Vagina (tissue), 2 donors: Measurements from ENCODE around the gene GRM7. TPM values are rescaled to one million over a fixed set of nuclear protein-coding genes. Genes with fewer than 3 reads are reported as not detected.

ENCODE experiments used
- DNase-seq, 2 donors: peaks; one replicate each; pipeline ENCODE4 v3.0.0-alpha.2; 2017; ENCODE audit errors: extremely low spot score in 2 of 2
- H3K27ac ChIP-seq: fragments of 200-600 bp; sonication (generic); one replicate; pipeline ENCODE4 v1.5.1; 2019
- H3K27me3 ChIP-seq: fragments of 200-600 bp; sonication (generic); one replicate; pipeline ENCODE4 v1.5.1; 2019
- H3K36me3 ChIP-seq, 2 donors: fragments of 200-600 bp; sonication (generic); one replicate each; pipeline ENCODE4 v1.5.1; 2017 to 2019
- H3K4me1 ChIP-seq: fragments of 200-600 bp; sonication (generic); one replicate; pipeline ENCODE4 v1.5.1; 2019
- H3K4me3 ChIP-seq, 2 donors: fragments of 200-600 bp; sonication (generic); 1 replicate in 1 of 2; 2 replicates in 1 of 2; pipeline ENCODE4 v1.5.1; 2016 to 2019
- H3K9me3 ChIP-seq: fragments of 200-600 bp; sonication (generic); one replicate; pipeline ENCODE4 v1.5.1; 2019
- POLR2A ChIP-seq, 2 donors: fragments of 450-650 bp; IDR thresholded peaks; one replicate each; pipeline ENCODE4 v1.6.1; 2017; ENCODE audit warnings: antibody characterized with exemption in 2 of 2, mild to moderate bottlenecking in 2 of 2, moderate library complexity in 2 of 2
- POLR2AphosphoS5 ChIP-seq, 2 donors: sonication (generic); formaldehyde crosslinking; IDR thresholded peaks; one replicate each; pipeline ENCODE4 v1.9.0; 2017; ENCODE audit warnings: antibody characterized with exemption in 2 of 2, mild to moderate bottlenecking in 2 of 2, low read depth in 1 of 2; ENCODE audit not compliant: insufficient read depth in 1 of 2
- intact Hi-C: fragments of 100-400 bp; cut with DNase I; formaldehyde crosslinking; loops from one replicate; pipeline ENCODE4 v1.15.1; 2023
- total RNA-seq: library from RNA; depleted of rRNA; stranded (reverse); fragments of >200 nt; gene quantifications from one replicate; pipeline ENCODE4 v1.2.3, GENCODE V29; 2016
- TF ChIP-seq, protein P1 (sequence below), 3 experiments: fragments of 450-650 bp in 2 of 3; fragments of 200-600 bp in 1 of 3; sonication (generic) in 1 of 3; IDR thresholded peaks; one replicate each; pipeline ENCODE4 v1.5.1; 2017 to 2019; ENCODE audit warnings: antibody characterized with exemption in 3 of 3, mild to moderate bottlenecking in 2 of 3, moderate library complexity in 2 of 3

GRM7 gene
- total RNA-seq, 1 donor from 2014 or later, result 2.0 TPM

DNA sequence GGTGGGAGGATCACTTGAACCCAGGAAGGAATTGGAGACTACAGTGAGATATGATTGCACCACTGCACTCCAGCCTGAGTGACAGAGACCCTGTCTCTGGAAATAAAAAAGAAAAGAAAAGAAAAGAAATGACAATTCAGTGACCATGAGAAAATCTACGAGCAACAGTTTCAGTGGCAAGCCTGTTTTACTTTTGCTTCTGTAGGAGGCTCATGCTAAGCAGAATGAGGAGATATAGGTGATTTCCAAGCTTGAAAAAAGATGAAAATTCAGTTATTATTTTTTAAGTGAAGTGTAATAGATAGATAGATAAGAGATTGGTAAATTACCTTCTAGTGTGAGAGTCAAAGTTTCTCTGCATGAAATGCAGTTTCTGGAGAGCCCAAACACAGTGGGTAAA is 651.1 kb downstream of the GRM7 start:
- no peaks in the 10 kb centered on the region for H3K9me3 ChIP-seq
- DNase-seq, result no peak
- no peaks in the 10 kb centered on the region for H3K27me3 ChIP-seq
- intact Hi-C loops, result no loop called here
- no peak overlapping the region for H3K27ac ChIP-seq
- no peaks in the 10 kb centered on the region for H3K36me3 ChIP-seq
- TF ChIP-seq POLR2A (IDR thresholded peaks at IDR 0.05), result no peak
- TF ChIP-seq, protein P1, sequence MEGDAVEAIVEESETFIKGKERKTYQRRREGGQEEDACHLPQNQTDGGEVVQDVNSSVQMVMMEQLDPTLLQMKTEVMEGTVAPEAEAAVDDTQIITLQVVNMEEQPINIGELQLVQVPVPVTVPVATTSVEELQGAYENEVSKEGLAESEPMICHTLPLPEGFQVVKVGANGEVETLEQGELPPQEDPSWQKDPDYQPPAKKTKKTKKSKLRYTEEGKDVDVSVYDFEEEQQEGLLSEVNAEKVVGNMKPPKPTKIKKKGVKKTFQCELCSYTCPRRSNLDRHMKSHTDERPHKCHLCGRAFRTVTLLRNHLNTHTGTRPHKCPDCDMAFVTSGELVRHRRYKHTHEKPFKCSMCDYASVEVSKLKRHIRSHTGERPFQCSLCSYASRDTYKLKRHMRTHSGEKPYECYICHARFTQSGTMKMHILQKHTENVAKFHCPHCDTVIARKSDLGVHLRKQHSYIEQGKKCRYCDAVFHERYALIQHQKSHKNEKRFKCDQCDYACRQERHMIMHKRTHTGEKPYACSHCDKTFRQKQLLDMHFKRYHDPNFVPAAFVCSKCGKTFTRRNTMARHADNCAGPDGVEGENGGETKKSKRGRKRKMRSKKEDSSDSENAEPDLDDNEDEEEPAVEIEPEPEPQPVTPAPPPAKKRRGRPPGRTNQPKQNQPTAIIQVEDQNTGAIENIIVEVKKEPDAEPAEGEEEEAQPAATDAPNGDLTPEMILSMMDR (IDR thresholded peaks at IDR 0.05), result no peak
- no peak for TF ChIP-seq POLR2AphosphoS5 (IDR thresholded peaks at IDR 0.05; ENCODE audit: insufficient read depth in 1 of 2, low read depth in 1 of 2)
- H3K4me3 ChIP-seq, result no peak overlapping the region
- no peaks in the 10 kb centered on the region for H3K4me1 ChIP-seq

GRCh38 chr3:7518026-7518425 is 657.1 kb downstream of the GRM7 start:
- Histone ChIP-seq H3K9me3 (no peaks in the 10 kb centered on the region), H3K27me3 (no peaks in the 10 kb centered on the region), H3K4me1 (peaks cover 5% of the 10 kb centered on the region), H3K27ac (no peak overlapping the region), H3K36me3 (no peaks in the 10 kb centered on the region), H3K4me3 (no peak overlapping the region)
- no peak for DNase-seq
- intact Hi-C loops, result no loop called here
- no peak for TF ChIP-seq POLR2AphosphoS5 (IDR thresholded peaks at IDR 0.05; ENCODE audit: insufficient read depth in 1 of 2, low read depth in 1 of 2)

GRCh38 chr3:7518456-7518855 is 657.5 kb downstream of the GRM7 start:
- no peaks in the 10 kb centered on the region for H3K27me3 ChIP-seq
- no peak for DNase-seq
- H3K27ac ChIP-seq, result no peak overlapping the region
- intact Hi-C loops, result no loop called here
- no peaks in the 10 kb centered on the region for H3K36me3 ChIP-seq
- peaks cover 5% of the 10 kb centered on the region for H3K4me1 ChIP-seq
- H3K9me3 ChIP-seq, result no peaks in the 10 kb centered on the region
- TF ChIP-seq POLR2AphosphoS5 (IDR thresholded peaks at IDR 0.05; ENCODE audit: insufficient read depth in 1 of 2, low read depth in 1 of 2) (no peak), POLR2A (IDR thresholded peaks at IDR 0.05) (no peak)
- TF ChIP-seq, protein P1 (IDR thresholded peaks at IDR 0.05), result no peak
- H3K4me3 ChIP-seq, result no peak overlapping the region

GRCh38 chr3:7520059-7520458 is 659.1 kb downstream of the GRM7 start:
- no peak for DNase-seq
- peaks cover 5% of the 10 kb centered on the region for H3K4me1 ChIP-seq
- no peak overlapping the region for H3K27ac ChIP-seq
- intact Hi-C loops, result no loop called here
- TF ChIP-seq, protein P1 (IDR thresholded peaks at IDR 0.05), result no peak
- TF ChIP-seq POLR2AphosphoS5 (IDR thresholded peaks at IDR 0.05; ENCODE audit: insufficient read depth in 1 of 2, low read depth in 1 of 2), result no peak
- no peak for TF ChIP-seq POLR2A (IDR thresholded peaks at IDR 0.05)
- no peaks in the 10 kb centered on the region for H3K9me3 ChIP-seq
- no peaks in the 10 kb centered on the region for H3K27me3 ChIP-seq
- no peak overlapping the region for H3K4me3 ChIP-seq
- no peaks in the 10 kb centered on the region for H3K36me3 ChIP-seq

DNA sequence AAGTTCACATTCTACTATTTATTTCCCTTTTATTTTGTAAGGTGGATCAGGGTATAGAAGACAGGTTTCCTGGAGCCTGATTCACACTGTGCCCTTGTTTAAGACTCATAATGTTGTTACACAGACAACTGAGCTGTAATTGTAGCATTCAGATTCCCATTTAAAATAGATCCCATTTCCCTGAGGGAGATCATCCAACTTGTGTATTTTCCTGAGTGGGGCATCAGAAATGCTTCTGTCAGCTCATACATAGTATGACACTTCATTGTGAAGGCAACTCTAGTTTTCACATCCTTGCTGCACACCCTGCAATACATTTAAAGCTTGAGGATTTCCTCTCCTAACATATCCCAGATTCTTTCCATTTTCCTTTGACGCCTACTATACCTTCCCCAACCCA is 659.7 kb downstream of the GRM7 start:
- no peak overlapping the region for H3K4me3 ChIP-seq
- H3K36me3 ChIP-seq, result no peaks in the 10 kb centered on the region
- H3K9me3 ChIP-seq, result no peaks in the 10 kb centered on the region
- no peak for DNase-seq
- H3K4me1 ChIP-seq, result peaks cover 5% of the 10 kb centered on the region
- intact Hi-C loops, result no loop called here
- H3K27ac ChIP-seq, result no peak overlapping the region
- no peak for TF ChIP-seq POLR2AphosphoS5 (IDR thresholded peaks at IDR 0.05; ENCODE audit: insufficient read depth in 1 of 2, low read depth in 1 of 2)
- no peak for TF ChIP-seq POLR2A (IDR thresholded peaks at IDR 0.05)
- TF ChIP-seq, protein P1 (IDR thresholded peaks at IDR 0.05), result no peak
- no peaks in the 10 kb centered on the region for H3K27me3 ChIP-seq

DNA sequence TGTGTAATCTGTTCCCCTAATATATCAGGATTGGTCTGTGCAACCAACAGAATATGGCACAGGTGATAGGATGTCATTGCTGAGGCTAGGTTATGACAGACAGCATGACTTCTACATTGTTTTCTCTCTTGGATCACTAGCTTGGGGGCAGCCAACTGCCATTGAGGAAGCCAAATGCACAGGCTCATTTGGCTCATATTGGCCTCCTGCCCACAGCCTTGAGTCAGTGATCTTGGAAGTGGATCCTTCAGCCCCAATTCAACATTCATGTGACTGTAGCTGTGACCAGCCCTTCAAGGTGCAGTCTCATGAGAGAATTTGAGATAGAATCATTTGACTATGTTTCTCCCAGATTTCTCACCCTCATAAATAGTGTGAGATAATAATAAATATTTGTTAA is 675.6 kb downstream of the GRM7 start:
- no peaks in the 10 kb centered on the region for H3K9me3 ChIP-seq
- intact Hi-C loops, result no loop called here
- no peak for DNase-seq
- TF ChIP-seq, protein P1 (IDR thresholded peaks at IDR 0.05), result no peak
- TF ChIP-seq POLR2AphosphoS5 (IDR thresholded peaks at IDR 0.05; ENCODE audit: insufficient read depth in 1 of 2, low read depth in 1 of 2) (no peak), POLR2A (IDR thresholded peaks at IDR 0.05) (no peak)
- H3K27me3 ChIP-seq, result no peaks in the 10 kb centered on the region
- no peak overlapping the region for H3K4me3 ChIP-seq
- H3K27ac ChIP-seq, result no peak overlapping the region
- H3K4me1 ChIP-seq, result no peaks in the 10 kb centered on the region
- no peaks in the 10 kb centered on the region for H3K36me3 ChIP-seq
